DMS153 treated with DMSO at 0.1 percent for 48 hours (cell line): ENCODE measurements around the gene PPOX.
A peak's percentile ranks its signal among the peaks of the same experiment; 100 is the strongest.

Experiments
- DNase-seq: peaks from one replicate; lab custom pipeline; 2025; ENCODE audit not compliant: unreplicated experiment; lab: John Stamatoyannopoulos, UW

The PPOX gene

GRCh38 chr1:161197560-161198193, 31.5 kb downstream of the PPOX start:
- DNase-seq, result no peak

- peak; percentile 28 for DNase-seq
These were observed 32.1 kb downstream of the PPOX start for GRCh38 chr1:161198194-161198896.

DNA sequence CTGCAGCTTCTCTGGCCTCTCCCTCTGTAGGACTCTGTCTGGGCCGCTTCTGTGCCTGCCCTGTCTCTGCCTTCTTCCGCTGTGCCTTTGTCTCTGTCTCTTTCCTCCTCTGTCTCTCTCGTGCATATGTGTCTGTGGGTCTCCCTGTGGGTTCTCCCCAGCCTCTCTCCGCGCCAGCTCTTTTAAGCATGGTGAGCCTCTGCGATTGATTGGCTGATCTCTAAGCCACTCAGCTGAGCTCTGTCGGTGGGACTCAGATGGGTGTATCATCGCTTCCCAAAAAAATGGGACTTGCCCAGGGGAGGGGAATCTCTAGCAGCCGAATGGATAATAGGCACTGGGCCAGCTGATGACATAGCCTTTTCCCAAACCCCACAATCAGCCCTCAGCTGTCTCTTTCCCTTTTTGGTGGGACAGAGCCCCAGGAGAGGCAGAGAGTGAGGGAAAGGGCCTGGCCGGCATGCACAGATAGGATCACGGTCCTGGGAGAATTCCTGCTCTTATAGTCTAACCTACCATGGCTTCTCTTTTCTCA, 32.7 kb downstream of the PPOX start, which contains the start of gene ADAMTS4:
ADAMTS4 (minus strand) TSS at position 158 of the 535 bp plus-strand sequence. CDS start 427 bp downstream, outside the sequence.
- no peak for DNase-seq

GRCh38 chr1:161199506-161200139, 33.4 kb downstream of the PPOX start:
- DNase-seq, result no peak

DNA sequence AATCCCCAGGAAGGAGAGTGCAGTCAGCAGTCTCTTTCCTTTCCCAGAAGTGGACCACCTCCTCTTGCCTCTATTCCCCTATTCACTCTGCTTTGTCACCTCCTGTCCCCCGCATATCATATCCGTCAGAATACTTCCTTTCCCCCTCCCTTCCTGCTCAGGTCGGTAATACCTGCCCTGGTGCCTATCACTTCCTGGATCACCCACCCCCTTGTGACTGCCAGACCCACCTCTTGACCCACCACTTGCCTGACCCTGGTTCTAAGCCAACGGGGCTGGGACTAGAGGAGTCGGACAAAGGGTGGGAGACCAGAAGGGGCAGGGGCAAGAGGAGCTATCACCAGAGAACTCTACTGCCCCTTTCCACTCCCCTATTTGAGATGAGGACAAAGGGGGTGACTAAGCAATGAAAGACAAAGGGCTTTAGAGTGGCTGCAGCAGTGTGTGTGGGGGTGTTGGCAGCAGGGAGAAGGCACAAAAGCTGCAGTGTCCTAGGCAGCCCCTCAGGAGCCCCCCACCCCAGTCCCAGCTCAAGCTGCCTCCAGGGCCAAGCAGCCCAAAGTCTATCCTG, 34.3 kb downstream of the PPOX start:
- DNase-seq, result no peak

DNA sequence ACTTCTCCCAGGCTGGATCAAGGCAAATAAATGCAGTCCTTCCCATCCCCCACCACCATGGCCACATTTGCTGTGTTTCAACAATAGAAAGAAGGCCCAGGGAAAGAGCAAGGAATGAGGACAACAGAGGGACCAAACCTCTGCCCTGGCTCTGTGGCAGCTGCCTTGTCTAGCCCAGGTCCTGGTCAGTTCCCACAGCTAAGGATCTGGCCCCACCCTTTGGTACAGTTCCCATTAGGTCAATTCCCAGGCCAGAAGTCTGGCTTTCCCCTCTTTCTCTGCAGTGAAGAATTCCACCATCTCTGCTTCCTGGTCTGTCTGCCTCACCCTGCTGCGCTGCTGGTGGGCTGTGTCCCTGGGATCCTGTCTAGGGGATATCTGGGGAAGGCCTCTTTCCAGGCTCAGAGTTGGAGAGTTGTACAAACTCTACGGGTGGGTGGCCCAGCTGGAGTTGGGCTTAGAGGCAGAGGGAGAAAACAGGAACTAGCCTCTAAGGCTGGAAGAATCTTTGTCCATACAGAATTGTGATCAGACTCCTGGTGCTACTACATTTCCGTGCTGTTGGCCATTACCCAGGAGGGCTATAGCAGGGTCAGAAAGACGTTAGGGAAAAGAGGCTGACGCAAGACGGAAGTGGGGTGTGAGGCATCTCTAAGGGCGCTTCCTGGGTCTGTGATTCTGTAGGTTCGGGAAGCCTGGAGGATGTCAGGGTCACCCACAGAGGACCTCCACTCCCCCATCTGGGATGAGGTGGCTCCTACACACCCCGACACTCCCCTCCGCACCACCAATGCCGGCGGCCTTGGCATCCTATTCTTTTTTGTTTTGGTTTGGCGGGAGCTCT, 35.0 kb downstream of the PPOX start:
- DNase-seq, result no peak

GRCh38 chr1:161201836-161202712, 35.8 kb downstream of the PPOX start, which contains the start of gene NDUFS2:
TSS of gene NDUFS2 (plus strand) at chr1:161202367. CDS start at chr1:161202386, 19 bp downstream.
- peak; percentile 100 for DNase-seq

DNA sequence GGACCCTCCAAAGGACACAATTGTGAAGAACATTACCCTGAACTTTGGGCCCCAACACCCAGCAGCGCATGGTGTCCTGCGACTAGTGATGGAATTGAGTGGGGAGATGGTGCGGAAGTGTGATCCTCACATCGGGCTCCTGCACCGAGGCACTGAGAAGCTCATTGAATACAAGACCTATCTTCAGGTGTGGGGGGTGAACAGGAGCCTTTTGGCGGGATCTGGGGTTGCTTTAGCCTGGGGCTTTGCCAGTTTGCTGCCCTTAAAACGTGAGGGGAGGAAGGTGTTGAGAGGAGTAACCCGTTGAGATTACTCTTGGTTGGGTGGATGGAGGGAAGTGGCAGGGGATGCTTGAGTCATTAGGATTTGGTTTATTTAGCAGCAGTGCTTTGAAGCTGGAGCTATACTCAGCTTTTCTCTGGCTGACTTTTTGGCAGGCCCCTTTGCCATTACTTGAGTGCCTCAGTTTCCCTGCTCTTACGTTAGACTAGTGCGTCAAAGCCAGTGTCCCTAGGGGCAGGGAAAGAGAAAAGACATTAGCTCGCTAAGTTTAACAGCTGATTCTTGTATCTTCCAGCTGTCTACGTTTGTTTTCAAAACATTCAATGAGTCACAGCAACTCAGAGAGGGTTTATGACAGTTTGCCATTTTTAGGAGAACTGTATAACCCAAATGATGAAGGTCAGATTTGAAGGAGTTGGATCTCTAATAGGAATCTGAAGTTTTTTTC, 40.4 kb downstream of the PPOX start:
- DNase-seq, result no peak

DNA sequence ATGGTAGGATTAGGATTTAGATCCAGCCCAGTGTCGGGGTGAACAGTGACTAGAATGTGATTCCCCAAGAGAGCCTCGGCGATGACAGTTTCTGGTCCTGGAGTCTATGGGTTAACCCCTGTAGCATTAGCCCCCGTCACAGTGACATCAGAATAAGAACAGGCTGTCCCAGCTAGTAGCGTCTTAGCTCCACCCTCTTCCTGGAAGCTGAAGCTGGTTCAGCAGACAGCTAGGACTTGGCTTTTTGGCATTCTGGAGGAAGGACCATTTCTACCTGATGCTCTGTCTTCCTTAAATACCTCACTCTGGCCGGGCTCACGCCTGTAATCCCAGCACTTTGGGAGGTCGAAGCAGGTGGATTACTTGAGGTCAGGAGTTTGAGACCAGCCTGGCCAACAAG, 40.9 kb downstream of the PPOX start:
- no peak for DNase-seq

GRCh38 chr1:161209790-161210409, 43.7 kb downstream of the PPOX start:
- DNase-seq, result peak; percentile 85

DNA sequence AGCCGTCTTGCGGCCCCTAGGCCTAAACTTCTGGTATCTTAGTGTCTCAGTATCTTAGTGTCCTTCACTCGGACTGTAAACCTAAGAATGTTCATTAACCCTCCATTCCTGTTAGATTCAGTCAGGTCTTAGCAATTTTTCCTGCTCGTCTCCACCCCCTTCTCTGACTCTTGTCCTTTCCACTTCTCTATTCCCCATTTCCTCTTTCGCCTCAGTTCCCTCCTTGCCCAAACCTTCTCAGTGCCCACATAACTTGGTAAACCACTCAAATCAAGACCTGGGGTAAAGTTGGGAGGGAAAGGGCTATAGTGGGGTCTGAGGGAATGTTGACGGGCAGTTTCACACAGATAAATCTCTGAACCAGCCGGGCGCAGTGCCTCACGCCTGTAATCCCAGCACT, 48.1 kb downstream of the PPOX start:
- no peak for DNase-seq

DNA sequence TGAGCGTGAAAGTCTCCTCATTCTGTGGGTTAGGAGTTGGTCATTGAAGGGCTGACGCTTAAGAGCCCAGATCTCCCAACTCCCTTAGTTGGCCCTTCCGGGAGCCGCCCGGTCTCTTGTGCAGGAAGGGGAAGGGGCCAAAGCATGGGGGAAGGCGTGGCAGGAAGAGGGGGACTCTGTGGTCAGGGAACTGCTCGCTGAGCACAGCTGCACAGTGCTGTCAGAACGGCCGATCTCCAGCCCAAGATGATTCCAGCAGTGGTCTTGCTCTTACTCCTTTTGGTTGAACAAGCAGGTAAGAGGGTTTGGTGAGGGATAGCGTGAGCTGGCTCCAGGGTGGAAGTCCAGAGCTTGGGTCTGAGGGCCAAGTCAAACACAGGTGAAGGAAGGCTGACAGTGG, 48.9 kb downstream of the PPOX start, which contains the start of gene FCER1G:
FCER1G (plus strand) TSS at position 220 of the 400 bp plus-strand sequence; CDS start at position 247, 27 bp downstream.
- no peak for DNase-seq

DNA sequence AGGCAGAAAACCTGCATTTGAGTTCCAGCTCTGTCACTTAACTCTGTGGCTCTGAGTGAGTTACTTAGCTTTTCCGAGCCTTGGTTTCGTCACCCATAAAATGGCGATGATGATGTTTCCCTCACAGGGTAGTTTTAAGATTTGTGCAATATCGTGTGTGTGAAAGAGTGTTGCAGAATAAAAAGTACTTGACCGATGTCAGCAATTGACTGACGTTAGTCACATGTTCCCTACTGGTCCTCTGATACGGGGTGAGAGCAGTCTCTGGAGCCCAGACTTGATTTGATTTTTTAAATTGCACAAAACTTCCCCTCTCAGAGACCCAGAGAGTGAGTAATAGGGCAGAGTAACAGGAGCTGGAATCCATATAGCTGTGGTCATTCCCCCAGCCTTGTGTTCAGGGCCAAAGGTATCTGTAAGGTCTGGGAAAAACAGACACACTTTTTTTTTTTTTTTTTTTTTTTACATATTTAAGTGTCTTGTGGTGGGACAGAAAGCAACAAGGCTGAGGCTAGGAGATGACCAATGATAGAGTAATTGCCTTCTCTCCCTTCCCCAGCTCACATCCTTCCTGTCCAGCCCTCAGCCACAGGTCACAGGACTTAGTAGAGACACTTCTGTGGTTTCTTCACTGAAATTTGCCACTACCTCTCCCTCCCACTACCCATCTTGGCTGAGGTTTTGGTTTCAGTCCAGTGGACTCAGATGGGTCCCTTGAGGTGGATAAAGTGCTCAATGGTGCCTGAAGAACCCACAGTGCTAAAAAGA, 50.9 kb downstream of the PPOX start:
- DNase-seq, result no peak

DNA sequence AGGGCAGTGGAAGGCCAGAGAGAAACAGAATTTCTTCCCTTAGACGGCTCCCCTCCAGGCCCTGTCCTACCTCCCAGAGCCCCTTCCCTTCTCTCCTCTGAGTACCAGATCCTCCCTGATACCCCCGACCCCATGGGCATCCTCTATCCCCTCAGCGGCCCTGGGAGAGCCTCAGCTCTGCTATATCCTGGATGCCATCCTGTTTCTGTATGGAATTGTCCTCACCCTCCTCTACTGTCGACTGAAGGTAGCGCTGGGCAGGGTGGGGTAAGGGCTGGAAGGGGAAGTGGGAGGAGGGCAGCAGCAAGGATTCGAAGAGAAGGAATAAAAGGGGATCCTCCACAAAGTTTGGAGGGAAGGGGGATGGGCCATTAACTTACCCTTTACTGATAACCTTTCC, 51.6 kb downstream of the PPOX start:
- no peak for DNase-seq

- DNase-seq, result no peak
These were observed 52.3 kb downstream of the PPOX start for GRCh38 chr1:161218301-161219077.

DNA sequence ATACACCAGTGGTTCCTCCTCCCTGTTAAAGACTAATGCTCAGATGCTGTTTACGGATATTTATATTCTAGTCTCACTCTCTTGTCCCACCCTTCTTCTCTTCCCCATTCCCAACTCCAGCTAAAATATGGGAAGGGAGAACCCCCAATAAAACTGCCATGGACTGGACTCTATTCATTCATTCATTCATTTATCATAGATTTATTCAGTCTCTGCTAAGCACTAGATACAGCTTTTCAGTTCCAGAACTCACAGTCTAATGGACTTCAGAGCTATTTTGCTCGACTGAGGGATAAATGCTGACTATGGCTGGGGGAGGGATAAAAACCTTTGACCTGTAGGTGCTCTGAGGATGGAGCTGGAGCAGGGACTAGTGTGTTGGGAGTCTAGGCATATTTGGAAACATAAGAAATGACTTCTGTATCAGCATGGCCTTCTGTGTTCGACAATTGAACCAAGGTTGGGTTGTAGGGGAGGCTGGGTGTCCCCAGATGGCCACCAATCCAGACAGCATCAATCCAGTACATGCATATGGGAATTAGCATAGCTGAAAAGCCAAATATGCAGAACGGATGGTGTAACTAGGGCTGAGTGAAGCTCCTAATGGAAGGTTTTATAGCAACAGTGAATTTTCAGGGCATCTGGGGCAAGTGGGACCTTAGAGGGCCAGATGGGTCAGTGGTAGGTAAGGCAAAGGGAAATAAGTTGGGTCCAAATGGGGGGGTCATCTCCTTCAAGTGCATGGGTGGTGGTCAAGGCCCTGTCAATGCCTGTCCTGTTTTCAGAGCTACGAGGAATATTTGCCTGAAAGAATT, 53.1 kb downstream of the PPOX start:
- DNase-seq, result no peak
